GM12878 (cell line): ENCODE data around the gene DOCK9. TPM values are rescaled to one million over a fixed set of nuclear protein-coding genes. Genes with fewer than 3 reads are reported as not detected.

Experiments
- ATAC-seq: fragments of 200-7000 bp; cut with Tn5 transposase; 3 replicates; pipeline ENCODE4 v1.9.1; 2020; ENCODE audit warnings: mild to moderate bottlenecking, moderate library complexity
- BruUV-seq: library from RNA; stranded (reverse); fragments of 400-500 nt; replicated peaks from 2 replicates; lab custom pipeline; 2021; lab: Mats Ljungman, UMichigan
- CTCF ChIA-PET: fragments of 300-600 bp; sonication (Branson Sonifier 250); formaldehyde crosslinking; extraction: SDS; loops from one replicate; lab custom pipeline; 2021; ENCODE audit warnings: inconsistent platforms; lab: Yijun Ruan, JAX
- POLR2A ChIA-PET: fragments of 350-600 bp; formaldehyde crosslinking; extraction: SDS; loops from one replicate; lab custom pipeline; 2021; ENCODE audit warnings: inconsistent platforms; lab: Charles Lee
- RAD21 ChIA-PET: fragments of 300-600 bp; sonication (Branson Sonifier 250); formaldehyde crosslinking; loops from one replicate; lab custom pipeline; 2023; ENCODE audit warnings: antibody characterized with exemption; ENCODE audit not compliant: unreplicated experiment; lab: Charles Lee
- SMC1A ChIA-PET: fragments of 300-600 bp; sonication (Branson Sonifier 250); formaldehyde crosslinking; loops from one replicate; lab custom pipeline; 2023; ENCODE audit not compliant: unreplicated experiment, uncharacterized antibody; lab: Charles Lee
- DNase-seq: peaks from one replicate; pipeline ENCODE4 v3.0.0-alpha.2; 2011; ENCODE audit warnings: low read depth, low spot score
- FAIRE-seq: peaks from 3 replicates; lab custom pipeline; 2011; peaks lifted over from hg19 to GRCh38; lab: Jason Lieb, UNC
- H2AFZ ChIP-seq: 2 replicates; pipeline ENCODE4 v1.6.0; 2011; ENCODE audit warnings: low read depth, low read length, control low read depth; ENCODE audit not compliant: control insufficient read depth
- H3K27ac ChIP-seq: 2 replicates; pipeline ENCODE4 v1.5.1; 2011; ENCODE audit warnings: control low read depth; ENCODE audit not compliant: control insufficient read depth, insufficient read depth
- H3K27me3 ChIP-seq, 2 experiments: replicated peaks in 1 of 2; 2 replicates each; pipeline versions ENCODE4 v1.6.0 to v1.6.1; 2011; ENCODE audit warnings: low read length in 1 of 2; ENCODE audit not compliant: control insufficient read depth in 2 of 2, insufficient read depth in 2 of 2
- H3K36me3 ChIP-seq, 2 experiments: 2 replicates each; pipeline ENCODE4 v1.5.1; 2011; ENCODE audit warnings: low read length in 1 of 2; ENCODE audit not compliant: control insufficient read depth in 2 of 2, insufficient read depth in 2 of 2
- H3K4me1 ChIP-seq: 2 replicates; pipeline ENCODE4 v1.6.1; 2011; ENCODE audit warnings: mild to moderate bottlenecking, low read length, moderate library complexity, mixed read lengths; ENCODE audit not compliant: control insufficient read depth, insufficient read depth
- H3K4me2 ChIP-seq: 2 replicates; pipeline ENCODE4 v1.6.0; 2011; ENCODE audit warnings: control low read depth; ENCODE audit not compliant: control insufficient read depth, insufficient read depth
- H3K4me3 ChIP-seq: fragments of 200-600 bp; sonication (generic); 2 replicates; pipeline ENCODE4 v1.5.1; 2016
- H3K79me2 ChIP-seq: 2 replicates; pipeline ENCODE4 v1.6.0; 2011; ENCODE audit warnings: low read length; ENCODE audit not compliant: control insufficient read depth, insufficient read depth
- H3K9ac ChIP-seq: 2 replicates; pipeline ENCODE4 v1.8.0; 2011; ENCODE audit warnings: low read length, control low read depth, mixed read lengths; ENCODE audit not compliant: control insufficient read depth, insufficient read depth
- H3K9me3 ChIP-seq: replicated peaks from 3 replicates; pipeline ENCODE4 v1.5.1; 2011; ENCODE audit warnings: mild to moderate bottlenecking, low read length; ENCODE audit not compliant: control insufficient read depth, insufficient read depth
- H4K20me1 ChIP-seq: 2 replicates; pipeline ENCODE4 v1.6.0; 2011; ENCODE audit not compliant: control insufficient read depth, insufficient read depth
- DPF2 ChIP-seq: fragments of 450-650 bp; IDR thresholded peaks from 2 replicates; pipeline ENCODE4 v1.6.1; 2017; ENCODE audit warnings: mild to moderate bottlenecking
- MAX ChIP-seq: IDR thresholded peaks from 2 replicates; pipeline ENCODE4 v1.6.1; 2012; ENCODE audit warnings: low read depth, low read length, improper control_type of control experiment
- MYB ChIP-seq: fragments of 150-350 bp; IDR thresholded peaks from 2 replicates; pipeline ENCODE4 v1.6.1; 2014; ENCODE audit warnings: mild to moderate bottlenecking, low read depth, low read length, borderline replicate concordance
- REST ChIP-seq: IDR thresholded peaks from 2 replicates; pipeline ENCODE4 v1.6.1; 2012; ENCODE audit warnings: mild to moderate bottlenecking, low read depth, low read length
- TBL1XR1 ChIP-seq: IDR thresholded peaks from 2 replicates; pipeline ENCODE4 v1.6.1; 2012; ENCODE audit warnings: low read depth, low read length, improper control_type of control experiment
- USF2 ChIP-seq: IDR thresholded peaks from 2 replicates; pipeline ENCODE4 v1.6.1; 2011; ENCODE audit warnings: low read depth, low read length, improper control_type of control experiment, borderline replicate concordance
- WGBS: methylation state at CpG from one replicate; pipeline ENCODE4 v1.1.6; 2016; ENCODE audit warnings: low lambda C conversion rate; ENCODE audit not compliant: insufficient replicate concordance, insufficient coverage; ENCODE audit errors: missing lambda C conversion rate; 5-methylcytosine and 5-hydroxymethylcytosine counted together
- in situ Hi-C: fragments of 300-500 bp; cut with MboI; formaldehyde crosslinking; loops from 9 replicates; pipeline ENCODE4 v1.14.3; 2018; ENCODE audit warnings: mixed read lengths
- intact Hi-C: fragments of 100-400 bp; cut with micrococcal nuclease; formaldehyde crosslinking; loops from one replicate; pipeline ENCODE4 v1.14.2; 2022; ENCODE audit not compliant: unreplicated experiment
- polyA plus RNA-seq, 11 experiments: library from polyadenylated mRNA; depleted of rRNA in 4 of 11; unstranded in 6 of 11; stranded (reverse) in 5 of 11; fragments of >200 nt; fragmentation: Nextera tagmentation in 4 of 11; fragmentation: Illumina TruSeq in 1 of 11; extraction: Ambion mirVana in 4 of 11; extraction: Trizol in 1 of 11; gene quantifications; 1 replicate in 1 of 11; 2 replicates in 10 of 11; pipeline versions ENCODE4 v1.2.1 to v1.2.3, GENCODE V29; 2011 to 2016; ENCODE audit warnings: inconsistent platforms in 2 of 11, missing spikeins in 2 of 11, low read depth in 1 of 11
- total RNA-seq, 4 experiments: library from RNA; depleted of rRNA in 3 of 4; stranded (reverse); fragments of >200 nt in 3 of 4; fragmentation: Illumina TruSeq in 1 of 4; extraction: Trizol in 1 of 4; gene quantifications; 2 replicates each; pipeline versions ENCODE4 v1.2.1 to v1.2.3, GENCODE V29; 2013 to 2021

The DOCK9 gene
- total and polyA plus RNA-seq, 10 of the 15 experiments (the other 5 are each of a cell fraction or from before 2014, with no cell fraction given), result 0.09 to 2.9 (median 0.74) TPM

- TF ChIP-seq MAX, result no peak
- TF ChIP-seq, all 136 proteins: peak for 0
Observed at GRCh38 chr13:98838776-98839175, 139.1 kb downstream of the DOCK9 start (continued).

- Histone ChIP-seq H2AFZ (no peak overlapping the region), H3K36me3 (no peaks in the 10 kb centered on the region), H3K9me3 (no peaks in the 10 kb centered on the region), H3K9ac (no peak overlapping the region), H3K4me1 (no peaks in the 10 kb centered on the region), H3K27ac (no peak overlapping the region), H3K4me3 (no peak overlapping the region), H4K20me1 (no peaks in the 10 kb centered on the region), H3K79me2 (no peaks in the 10 kb centered on the region), H3K4me2 (no peak overlapping the region), H3K27me3 (no peaks in the 10 kb centered on the region)
- no peak for FAIRE-seq
- POLR2A ChIA-PET, result no interaction called here
- CTCF ChIA-PET, result interaction anchor here (0.9 to 3.0 kb wide), 6 partner anchors 11 to 173 kb away, joined by 3 to 18 read pairs (median 5); no protein-coding TSS in a partner anchor
- RAD21 ChIA-PET, result no interaction called here
- ATAC-seq, result no peak
- intact Hi-C loops, result no loop called here
- 31% methylated on average over 3 of the region's 3 CpGs for WGBS
- DNase-seq, result no peak
- TF ChIP-seq TBL1XR1, result no peak
- TF ChIP-seq MYB, result no peak
- TF ChIP-seq USF2, result no peak
- no peak for TF ChIP-seq DPF2
- TF ChIP-seq REST, result no peak
- in situ Hi-C loops, result loop anchor here (5.0 kb wide), 1 partner anchor 986 kb away; no protein-coding TSS in a partner anchor
- SMC1A ChIA-PET, result interaction anchor here (0.8 to 1.3 kb wide), 2 partner anchors 11 to 41 kb away, joined by 3 to 5 read pairs; no protein-coding TSS in a partner anchor
- no TSS peak for BruUV-seq
Observed at GRCh38 chr13:98837896-98838295, 140.0 kb downstream of the DOCK9 start.
